HG03378 (cell line): ENCODE data around the gene HDAC9.

Experiments
- ATAC-seq: cut with Tn5 transposase; IDR thresholded peaks from one replicate; pipeline ENCODE4 v1.9.1; 2021; ENCODE audit warnings: mild to moderate bottlenecking, moderate library complexity; ENCODE audit not compliant: unreplicated experiment

The HDAC9 gene

GRCh38 chr7:18521236-18521589 lies 25.7 kb downstream of the HDAC9 start:
- no peak for ATAC-seq

GRCh38 chr7:18521945-18522566 lies 26.5 kb downstream of the HDAC9 start:
- ATAC-seq = peak; percentile 62

DNA sequence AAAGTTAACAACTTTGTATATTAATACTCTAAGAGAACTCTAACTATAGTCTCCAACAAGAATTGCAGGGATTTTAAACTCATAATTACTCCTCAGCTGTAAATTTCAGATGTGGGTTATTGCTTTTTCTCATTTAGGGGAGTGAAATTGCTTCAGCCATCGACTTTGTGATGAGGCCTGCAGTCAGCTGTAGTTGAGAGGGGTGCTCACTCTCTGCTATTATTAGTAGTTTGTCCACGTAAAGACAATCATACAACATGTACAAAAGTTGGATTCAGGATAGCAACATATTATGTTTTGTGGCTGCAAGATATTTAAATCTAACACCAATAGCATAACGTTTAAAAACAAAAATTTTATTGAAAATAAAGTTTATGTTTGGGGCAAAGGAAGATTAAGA lies 28.7 kb downstream of the HDAC9 start:
- ATAC-seq = no peak

DNA sequence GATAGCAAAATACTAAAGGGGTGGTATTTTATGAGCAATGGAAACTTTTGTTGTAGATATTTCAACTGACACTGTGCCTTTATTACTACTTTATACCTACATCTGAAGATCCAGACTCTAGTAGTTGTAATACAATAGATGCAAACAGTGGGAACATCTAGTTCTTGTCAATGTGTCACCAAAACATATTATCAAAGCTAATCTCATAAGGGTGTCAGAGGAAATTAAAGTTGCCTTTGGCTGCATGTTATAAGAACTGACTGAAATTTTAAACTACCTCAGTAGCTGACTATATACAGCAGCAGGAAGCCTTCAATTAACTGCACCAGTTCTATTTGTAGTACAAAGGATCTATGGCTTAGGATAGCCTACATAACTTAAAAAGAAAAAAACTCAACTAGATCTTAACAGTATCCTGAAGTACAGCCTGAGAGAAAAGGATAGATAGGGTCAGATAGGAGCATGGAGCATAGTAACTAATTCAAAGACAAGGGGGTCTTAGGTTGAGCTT lies 30.9 kb downstream of the HDAC9 start:
- no peak for ATAC-seq

DNA sequence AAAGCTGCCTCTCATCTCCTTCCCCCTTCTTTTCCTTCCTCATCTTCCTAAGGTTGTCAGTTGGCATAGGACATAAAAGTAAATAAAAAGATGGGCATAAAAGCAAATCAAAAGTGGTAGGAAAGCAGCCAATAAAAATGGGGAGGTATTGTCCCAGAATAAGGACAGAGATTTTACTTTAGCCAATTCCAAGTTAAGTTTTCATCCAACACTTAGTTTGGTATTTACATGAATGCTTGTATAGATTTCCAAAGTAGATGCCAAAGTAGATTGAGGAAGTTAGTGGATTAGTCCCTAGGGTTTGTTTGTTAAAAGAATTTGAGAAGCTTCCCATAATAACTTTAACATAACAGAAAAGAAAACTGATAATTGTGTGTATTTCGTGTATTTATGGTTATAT lies 33.7 kb downstream of the HDAC9 start:
- no peak for ATAC-seq

- peak; percentile 85 for ATAC-seq
These were observed 35.0 kb downstream of the HDAC9 start for GRCh38 chr7:18530224-18531179.

DNA sequence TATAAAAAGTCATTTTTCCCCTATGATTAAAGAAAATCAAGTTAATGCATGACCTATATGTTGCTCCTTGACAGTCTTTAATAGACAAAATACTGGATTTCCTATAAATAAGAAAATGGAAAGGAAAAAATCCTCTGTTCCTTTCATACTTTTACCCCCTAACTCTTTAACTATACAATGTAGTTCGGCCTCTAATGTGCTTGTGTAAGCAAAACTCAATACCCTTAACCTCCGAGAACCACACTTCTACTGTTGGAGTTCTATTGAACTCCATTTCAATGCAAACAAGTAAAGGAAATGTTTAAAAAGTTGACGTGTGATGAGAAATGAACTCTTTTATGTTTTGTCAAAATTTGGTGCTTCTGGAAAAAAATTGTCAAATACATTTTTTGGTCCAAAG lies 36.0 kb downstream of the HDAC9 start:
- ATAC-seq = no peak

- no peak for ATAC-seq
These were observed 37.3 kb downstream of the HDAC9 start for GRCh38 chr7:18532813-18533212.

- ATAC-seq = no peak
These were observed 38.9 kb downstream of the HDAC9 start for GRCh38 chr7:18534481-18534880.

DNA sequence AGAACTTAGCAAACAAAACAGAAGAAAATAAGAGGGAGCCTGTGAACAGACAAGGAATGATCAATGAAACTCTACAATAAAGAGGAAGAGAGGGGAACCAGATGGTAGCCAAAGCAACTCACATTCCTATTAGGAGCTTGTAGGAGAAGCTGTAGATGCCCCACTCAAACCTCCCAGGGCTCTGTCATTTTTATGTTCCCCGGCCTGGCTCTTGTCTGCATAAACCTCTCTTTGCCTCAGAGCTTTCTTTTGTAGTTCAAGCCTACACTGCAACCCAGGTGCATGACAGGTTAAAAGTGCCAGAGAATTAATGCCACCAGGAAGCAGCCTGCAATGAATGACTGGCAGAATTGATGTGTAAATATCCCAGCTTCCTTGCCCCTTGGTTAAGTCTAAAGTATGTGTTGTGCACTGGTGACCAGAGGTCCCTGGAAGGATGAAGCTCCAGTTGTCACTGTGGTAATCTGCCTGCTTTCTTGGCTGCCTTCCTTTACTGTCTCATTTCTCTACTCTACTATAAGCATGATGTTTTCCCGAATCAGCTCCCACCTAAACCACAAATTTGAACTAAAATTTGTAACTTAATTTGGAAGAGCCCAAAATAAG lies 40.4 kb downstream of the HDAC9 start:
- ATAC-seq = no peak

DNA sequence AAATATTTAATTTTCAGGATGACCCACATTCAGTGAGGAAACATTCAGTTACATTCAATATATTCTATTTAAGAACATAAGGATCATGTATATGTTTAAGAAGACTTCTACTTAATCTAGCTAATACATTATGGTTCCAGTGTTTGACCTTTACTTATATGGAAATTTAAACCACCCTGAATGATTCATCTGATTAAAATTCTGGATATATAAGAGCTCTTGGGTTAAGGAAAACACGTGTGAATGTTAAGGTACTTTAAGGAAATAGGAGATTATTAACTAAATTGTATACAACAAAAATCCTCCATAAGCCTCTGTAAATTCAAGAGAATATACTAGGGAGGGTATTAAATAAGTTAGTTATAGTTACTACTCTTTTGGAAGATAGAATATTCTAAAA lies 40.9 kb downstream of the HDAC9 start:
- ATAC-seq = no peak

DNA sequence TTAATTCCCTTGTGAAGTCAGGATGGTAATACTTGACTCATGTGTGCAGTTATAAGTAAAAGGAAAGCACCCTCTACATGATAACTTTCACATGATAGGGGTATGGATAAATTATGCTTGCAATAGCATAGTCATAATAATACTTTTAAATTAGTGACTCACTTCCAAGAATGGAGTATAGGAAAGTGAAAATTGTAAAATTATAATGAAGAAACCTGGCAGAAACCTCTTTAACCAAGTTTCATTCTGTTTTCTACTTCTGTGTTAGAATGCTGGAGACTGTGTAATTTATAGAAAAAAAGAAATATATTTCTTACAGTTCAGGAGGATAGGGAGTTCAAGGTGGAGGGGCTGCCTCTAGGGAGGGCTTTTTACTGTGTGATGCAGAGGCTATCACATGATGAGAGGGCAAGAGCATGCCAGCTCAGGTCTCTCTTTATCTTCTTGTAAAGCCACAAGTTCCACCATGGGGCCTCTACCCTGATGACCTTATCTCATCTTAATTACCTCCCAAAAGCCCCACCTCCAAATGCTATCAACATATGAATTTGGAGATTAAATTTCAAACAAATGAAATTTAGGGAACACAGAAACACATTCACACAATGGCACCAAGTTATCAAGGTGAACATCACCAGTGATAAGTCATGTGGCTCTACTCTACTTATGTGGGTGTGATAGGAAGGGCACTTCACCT lies 43.2 kb downstream of the HDAC9 start:
- ATAC-seq = peak; percentile 92

- no peak for ATAC-seq
These were observed 44.8 kb downstream of the HDAC9 start for GRCh38 chr7:18540396-18540795.

DNA sequence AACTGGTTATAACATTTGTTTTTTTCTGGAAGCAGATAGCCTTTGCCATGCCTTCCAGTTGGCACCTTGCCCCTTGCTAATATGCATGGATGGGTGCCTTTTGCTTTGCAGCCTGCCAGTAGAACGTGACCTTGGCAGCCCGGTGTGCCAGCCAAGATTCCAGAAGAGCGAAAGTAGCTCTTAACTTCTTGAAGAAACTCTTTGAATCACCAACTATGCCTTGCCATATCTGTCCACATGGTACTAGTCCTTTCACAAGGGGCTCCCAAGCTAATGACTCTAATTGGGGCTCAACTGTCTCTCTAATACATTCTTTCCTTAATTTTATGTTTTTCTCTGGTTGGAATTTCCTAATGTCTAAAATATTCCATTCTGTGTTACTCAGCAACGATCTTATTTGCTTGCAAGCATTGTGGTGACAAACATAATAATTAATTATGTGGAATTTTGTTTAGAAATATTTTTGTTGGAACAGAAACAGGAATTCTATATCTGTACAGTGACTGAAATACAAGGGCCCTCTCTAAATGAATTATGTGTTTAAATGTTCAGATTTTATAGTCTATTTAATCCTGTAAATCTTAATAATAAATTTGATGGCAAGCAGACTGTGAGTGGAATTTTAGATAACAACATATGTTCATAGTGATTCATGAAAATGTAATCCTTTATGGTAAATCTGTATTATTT lies 45.8 kb downstream of the HDAC9 start:
- ATAC-seq = no peak

GRCh38 chr7:18541871-18542212 lies 46.3 kb downstream of the HDAC9 start:
- no peak for ATAC-seq

GRCh38 chr7:18546576-18546975 lies 51.0 kb downstream of the HDAC9 start:
- ATAC-seq = no peak

GRCh38 chr7:18547509-18548187 lies 52.1 kb downstream of the HDAC9 start:
- peak; percentile 70 for ATAC-seq

DNA sequence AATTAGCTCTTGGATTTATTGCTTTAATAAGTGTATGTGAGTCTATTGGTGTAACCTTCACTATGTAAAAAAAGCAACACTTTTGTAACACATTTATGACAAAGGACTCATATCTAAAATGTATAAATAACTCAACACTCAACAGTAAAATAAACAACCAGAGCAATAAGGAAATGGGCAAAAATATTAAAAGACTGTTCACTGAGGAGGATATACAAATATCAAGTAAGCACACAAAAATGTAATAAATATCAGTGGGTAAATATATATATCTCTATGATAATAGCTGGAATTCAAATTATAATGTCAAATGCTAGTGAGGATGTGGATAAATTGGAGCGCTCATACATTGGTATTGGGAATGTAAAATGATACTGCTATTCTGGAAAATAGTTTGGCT lies 53.0 kb downstream of the HDAC9 start:
- no peak for ATAC-seq

DNA sequence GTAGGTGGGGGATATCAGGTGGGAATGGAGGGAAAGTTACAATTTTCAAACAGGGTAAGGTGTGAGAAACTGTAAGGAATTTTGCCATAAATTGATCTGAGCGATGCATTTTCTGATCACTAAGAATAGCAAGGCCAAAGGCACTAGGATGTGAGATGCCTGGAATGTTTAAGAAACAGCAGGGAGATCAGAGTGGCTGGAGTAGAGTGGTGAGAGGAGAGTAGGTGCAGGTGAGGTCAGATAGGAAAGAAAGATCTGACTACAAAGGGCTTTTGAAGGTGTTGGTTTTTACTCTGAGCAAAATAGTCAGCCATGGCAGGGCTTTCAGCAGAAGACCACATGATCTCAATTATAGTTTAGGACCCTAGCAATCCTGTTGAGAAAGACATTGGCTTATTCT lies 55.0 kb downstream of the HDAC9 start:
- ATAC-seq = no peak

DNA sequence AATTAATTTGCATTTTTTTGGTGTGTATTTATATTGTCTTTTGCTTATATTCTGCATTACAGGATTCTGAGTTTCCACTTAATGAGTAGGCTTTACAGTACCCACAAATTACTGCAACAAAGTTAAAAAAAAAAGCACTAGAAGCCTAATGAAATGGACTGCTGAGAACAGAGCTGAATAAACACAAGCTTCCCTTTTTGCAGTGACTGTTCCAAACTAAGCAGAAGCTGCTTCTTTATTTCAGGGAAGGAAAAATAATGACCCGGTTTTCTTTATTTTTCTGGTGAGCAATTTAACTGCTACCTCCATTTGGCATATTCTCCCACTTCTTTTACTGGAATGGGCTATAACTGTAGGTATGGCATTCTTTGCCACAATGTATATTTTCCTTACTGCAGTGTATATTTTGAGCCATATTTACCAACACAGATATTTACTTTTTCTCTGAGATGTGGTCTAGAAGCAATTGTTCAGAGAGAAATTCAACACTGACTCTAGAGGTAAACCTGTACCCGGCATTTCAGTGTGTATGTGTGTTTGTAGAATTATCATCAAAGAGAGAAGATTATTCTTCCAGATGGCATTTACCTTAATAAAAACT lies 56.9 kb downstream of the HDAC9 start:
- no peak for ATAC-seq
